HFF-Myc (cell line): ENCODE data around the gene ADCK2.
A peak's percentile ranks its signal among the peaks of the same experiment; 100 is the strongest.

Source experiments
- DNase-seq: peaks from one replicate; pipeline ENCODE4 v3.0.0-alpha.2; 2011; ENCODE audit warnings: low read depth; ENCODE audit errors: extremely low read depth
- H3K4me3 ChIP-seq: replicated peaks from 2 replicates; pipeline ENCODE4 v1.5.1; 2011; ENCODE audit warnings: low read depth, mild to moderate bottlenecking, control low read depth, low read length
- CTCF ChIP-seq: IDR thresholded peaks from 2 replicates; pipeline ENCODE4 v1.5.1; 2012; ENCODE audit warnings: mild to moderate bottlenecking, low read depth, low read length, control low read depth; ENCODE audit errors: missing control alignments

ADCK2 gene

GRCh38 chr7:140631602-140632001 lies 41.1 kb upstream of the ADCK2 start:
- DNase-seq: no peak
- no peak for TF ChIP-seq CTCF
- no peak overlapping the region for H3K4me3 ChIP-seq

GRCh38 chr7:140635345-140635744 lies 37.4 kb upstream of the ADCK2 start:
- no peak for TF ChIP-seq CTCF
- DNase-seq: no peak

GRCh38 chr7:140635816-140636215 lies 36.9 kb upstream of the ADCK2 start:
- no peak for DNase-seq
- no peak for TF ChIP-seq CTCF
- H3K4me3 ChIP-seq: no peak overlapping the region

More at GRCh38 chr7:140635345-140635744, 37.4 kb upstream of the ADCK2 start:
- H3K4me3 ChIP-seq: no peak overlapping the region

- no peak for DNase-seq
- TF ChIP-seq CTCF: no peak
Measured at GRCh38 chr7:140637400-140637799, 35.3 kb upstream of the ADCK2 start.

GRCh38 chr7:140638173-140638791 lies 34.5 kb upstream of the ADCK2 start:
- peak; percentile 23 for TF ChIP-seq CTCF
- DNase-seq: no peak
- H3K4me3 ChIP-seq: no peak overlapping the region

More at GRCh38 chr7:140637400-140637799, 35.3 kb upstream of the ADCK2 start:
- no peak overlapping the region for H3K4me3 ChIP-seq

GRCh38 chr7:140639366-140640053 lies 33.2 kb upstream of the ADCK2 start:
- TF ChIP-seq CTCF: no peak
- no peak for DNase-seq
- H3K4me3 ChIP-seq: peak overlapping the region; percentile 58
